H1 (cell line): ENCODE measurements around the gene FGF12.

ENCODE experiments used
- CBX5 ChIP-seq: fragments of 300-800, 300-1000 bp; sonication (generic); IDR thresholded peaks from 2 replicates; pipeline ENCODE4 v1.7.1; 2016; ENCODE audit warnings: antibody characterized with exemption, low read length, low read depth
- CBX8 ChIP-seq: fragments of 300-800, 300-1000 bp; sonication (generic); IDR thresholded peaks from 2 replicates; pipeline ENCODE4 v1.7.1; 2016; ENCODE audit warnings: low read depth, low read length, borderline replicate concordance
- EZH2 ChIP-seq: fragments of 200-600 bp; sonication (generic); IDR thresholded peaks from 2 replicates; pipeline ENCODE4 v1.7.1; 2012; ENCODE audit warnings: low read depth, mild to moderate bottlenecking, moderate library complexity, low read length, inconsistent platforms; ENCODE audit not compliant: severe bottlenecking
- NRF1 ChIP-seq: IDR thresholded peaks from 2 replicates; pipeline ENCODE4 v1.6.1; 2011; ENCODE audit warnings: mild to moderate bottlenecking, low read depth, low read length, improper control_type of control experiment
- POLR2AphosphoS5 ChIP-seq: IDR thresholded peaks from 2 replicates; pipeline ENCODE4 v1.6.1; 2011; ENCODE audit warnings: low read depth, low read length
- RAD21 ChIP-seq, 2 experiments: IDR thresholded peaks in 1 of 2; conservative IDR thresholded peaks in 1 of 2; 2 replicates each; pipeline ENCODE4 v1.6.1; 2011; ENCODE audit warnings: low read depth in 2 of 2, low read length in 2 of 2, improper control_type of control experiment in 1 of 2, inconsistent platforms in 1 of 2, mild to moderate bottlenecking in 1 of 2, moderate library complexity in 1 of 2
- SIRT6 ChIP-seq: IDR thresholded peaks from one replicate; pipeline ENCODE4 v1.7.1; 2012; ENCODE audit warnings: low read length, inconsistent platforms
- SIX5 ChIP-seq: IDR thresholded peaks from 2 replicates; pipeline ENCODE4 v1.6.1; 2011; ENCODE audit warnings: mild to moderate bottlenecking, low read depth, low read length
- SP2 ChIP-seq: IDR thresholded peaks from 2 replicates; pipeline ENCODE4 v1.6.1; 2012; ENCODE audit warnings: mild to moderate bottlenecking, low read length, inconsistent platforms
- TAF1 ChIP-seq: IDR thresholded peaks from 2 replicates; pipeline ENCODE4 v1.6.1; 2011; ENCODE audit warnings: mild to moderate bottlenecking, low read depth, low read length
- TBP ChIP-seq: IDR thresholded peaks from 2 replicates; pipeline ENCODE4 v1.6.1; 2011; ENCODE audit warnings: low read depth, low read length, improper control_type of control experiment
- TF ChIP-seq, protein P1 (sequence below): IDR thresholded peaks from 2 replicates; pipeline ENCODE4 v1.6.1; 2011; ENCODE audit warnings: low read length, improper control_type of control experiment
- TF ChIP-seq, protein P2 (sequence below), 3 experiments: IDR thresholded peaks; 1 replicate in 2 of 3; 2 replicates in 1 of 3; pipeline versions ENCODE4 v1.5.1 to v1.6.1; 2011; ENCODE audit warnings: low read length in 3 of 3, mild to moderate bottlenecking in 3 of 3, inconsistent platforms in 2 of 3, low read depth in 1 of 3, moderate library complexity in 1 of 3; ENCODE audit not compliant: insufficient read depth in 1 of 3; ENCODE audit errors: control extremely low read depth in 1 of 3

DNA sequence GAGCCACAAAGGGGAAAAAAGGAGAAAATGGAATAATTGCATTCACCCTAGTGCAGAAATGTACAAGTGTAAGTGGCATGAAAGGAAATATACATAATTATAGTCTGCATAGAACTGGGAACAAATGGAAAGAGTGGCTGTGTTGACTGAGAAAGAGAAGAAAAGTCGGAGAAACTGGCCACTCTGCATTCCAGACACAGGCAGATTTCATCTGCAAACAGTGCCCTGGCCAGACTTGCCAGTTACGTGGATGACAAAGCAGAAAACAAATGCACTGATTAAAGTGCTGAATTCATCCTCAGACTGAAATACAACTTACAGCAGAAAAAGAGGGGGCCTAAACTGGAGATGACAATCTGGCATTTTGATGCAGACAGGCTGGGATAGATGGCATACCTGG lies 129.8 kb downstream of the FGF12 start:
- TF ChIP-seq, protein P1, sequence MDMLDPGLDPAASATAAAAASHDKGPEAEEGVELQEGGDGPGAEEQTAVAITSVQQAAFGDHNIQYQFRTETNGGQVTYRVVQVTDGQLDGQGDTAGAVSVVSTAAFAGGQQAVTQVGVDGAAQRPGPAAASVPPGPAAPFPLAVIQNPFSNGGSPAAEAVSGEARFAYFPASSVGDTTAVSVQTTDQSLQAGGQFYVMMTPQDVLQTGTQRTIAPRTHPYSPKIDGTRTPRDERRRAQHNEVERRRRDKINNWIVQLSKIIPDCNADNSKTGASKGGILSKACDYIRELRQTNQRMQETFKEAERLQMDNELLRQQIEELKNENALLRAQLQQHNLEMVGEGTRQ = no peak
- TF ChIP-seq SIX5 (no peak), NRF1 (no peak), EZH2 (no peak), CBX8 (no peak), POLR2AphosphoS5 (no peak), TBP (no peak), CBX5 (no peak), RAD21 (IDR thresholded peaks at IDR 0.05 in 1 of 2, conservative IDR thresholded peaks at IDR 0.05 in 1 of 2; ENCODE audit: low read depth in 2 of 2, low read length in 2 of 2) (no peak), SP2 (no peak), TAF1 (no peak), SIRT6 (no peak)
- TF ChIP-seq, protein P2, sequence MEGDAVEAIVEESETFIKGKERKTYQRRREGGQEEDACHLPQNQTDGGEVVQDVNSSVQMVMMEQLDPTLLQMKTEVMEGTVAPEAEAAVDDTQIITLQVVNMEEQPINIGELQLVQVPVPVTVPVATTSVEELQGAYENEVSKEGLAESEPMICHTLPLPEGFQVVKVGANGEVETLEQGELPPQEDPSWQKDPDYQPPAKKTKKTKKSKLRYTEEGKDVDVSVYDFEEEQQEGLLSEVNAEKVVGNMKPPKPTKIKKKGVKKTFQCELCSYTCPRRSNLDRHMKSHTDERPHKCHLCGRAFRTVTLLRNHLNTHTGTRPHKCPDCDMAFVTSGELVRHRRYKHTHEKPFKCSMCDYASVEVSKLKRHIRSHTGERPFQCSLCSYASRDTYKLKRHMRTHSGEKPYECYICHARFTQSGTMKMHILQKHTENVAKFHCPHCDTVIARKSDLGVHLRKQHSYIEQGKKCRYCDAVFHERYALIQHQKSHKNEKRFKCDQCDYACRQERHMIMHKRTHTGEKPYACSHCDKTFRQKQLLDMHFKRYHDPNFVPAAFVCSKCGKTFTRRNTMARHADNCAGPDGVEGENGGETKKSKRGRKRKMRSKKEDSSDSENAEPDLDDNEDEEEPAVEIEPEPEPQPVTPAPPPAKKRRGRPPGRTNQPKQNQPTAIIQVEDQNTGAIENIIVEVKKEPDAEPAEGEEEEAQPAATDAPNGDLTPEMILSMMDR (IDR thresholded peaks at IDR 0.05; ENCODE audit: control extremely low read depth in 1 of 3, insufficient read depth in 1 of 3, low read depth in 1 of 3, low read length in 3 of 3) = no peak
